Neuronal stem cell (in vitro differentiated cells): ENCODE measurements around the gene NLRC3.

ENCODE experiments used
- DNase-seq: peaks from one replicate; pipeline ENCODE4 v3.0.0-alpha.2; 2013; ENCODE audit warnings: low spot score
- H2AFZ ChIP-seq: one replicate; pipeline ENCODE4 v1.6.1; 2013; ENCODE audit warnings: mild to moderate bottlenecking, low read length, inconsistent platforms
- H2AK5ac ChIP-seq: 2 replicates; pipeline ENCODE4 v1.6.1; 2013; ENCODE audit warnings: low read depth, mild to moderate bottlenecking, inconsistent platforms, low read length, moderate library complexity, mixed read lengths
- H2BK120ac ChIP-seq: 2 replicates; pipeline ENCODE4 v1.6.1; 2013; ENCODE audit warnings: low read depth, mild to moderate bottlenecking, inconsistent platforms, low read length, moderate library complexity, mixed read lengths
- H2BK12ac ChIP-seq: one replicate; pipeline ENCODE4 v1.6.1; 2013; ENCODE audit warnings: low read length, inconsistent platforms
- H2BK15ac ChIP-seq: 2 replicates; pipeline ENCODE4 v1.6.1; 2013; ENCODE audit warnings: mild to moderate bottlenecking, low read length, inconsistent platforms, mixed read lengths
- H2BK5ac ChIP-seq: one replicate; pipeline ENCODE4 v1.6.1; 2013; ENCODE audit warnings: inconsistent platforms, mild to moderate bottlenecking, low read length, moderate library complexity
- H3K14ac ChIP-seq: one replicate; pipeline ENCODE4 v1.6.1; 2013; ENCODE audit warnings: low read length, inconsistent platforms
- H3K18ac ChIP-seq: 2 replicates; pipeline ENCODE4 v1.6.1; 2013; ENCODE audit warnings: low read length, inconsistent platforms
- H3K23ac ChIP-seq: 2 replicates; pipeline ENCODE4 v1.6.1; 2013; ENCODE audit warnings: low read depth, mild to moderate bottlenecking, mixed read lengths, low read length, inconsistent platforms; ENCODE audit not compliant: poor library complexity
- H3K27ac ChIP-seq: replicated peaks from 3 replicates; pipeline ENCODE4 v1.5.1; 2013; ENCODE audit warnings: low read length, inconsistent platforms
- H3K27me3 ChIP-seq, 3 experiments: 2 replicates each; pipeline ENCODE4 v1.6.1; 2013; ENCODE audit warnings: low read length in 3 of 3, mild to moderate bottlenecking in 2 of 3, inconsistent platforms in 1 of 3, low read depth in 1 of 3, mixed read lengths in 1 of 3, moderate library complexity in 1 of 3; ENCODE audit not compliant: control insufficient read depth in 3 of 3, insufficient read depth in 3 of 3
- H3K36me3 ChIP-seq, 2 donors: replicated peaks in 1 of 2; 2 replicates each; pipeline ENCODE4 v1.6.1; 2013; ENCODE audit warnings: low read length in 2 of 2; ENCODE audit not compliant: control insufficient read depth in 2 of 2, insufficient read depth in 2 of 2
- H3K4ac ChIP-seq: 2 replicates; pipeline ENCODE4 v1.6.1; 2013; ENCODE audit warnings: inconsistent platforms, mild to moderate bottlenecking, low read length, moderate library complexity
- H3K4me1 ChIP-seq, 2 donors: 1 replicate in 1 of 2; 2 replicates in 1 of 2; pipeline ENCODE4 v1.6.1; 2013; ENCODE audit warnings: low read length in 2 of 2, low read depth in 1 of 2; ENCODE audit not compliant: control insufficient read depth in 2 of 2, insufficient read depth in 1 of 2
- H3K4me2 ChIP-seq: one replicate; pipeline ENCODE4 v1.6.1; 2013; ENCODE audit warnings: mild to moderate bottlenecking, low read length, inconsistent platforms; ENCODE audit not compliant: insufficient read depth, poor library complexity, severe bottlenecking
- H3K4me3 ChIP-seq, 2 donors: 2 replicates each; pipeline ENCODE4 v1.5.1; 2013; ENCODE audit warnings: low read length in 2 of 2, mild to moderate bottlenecking in 2 of 2, inconsistent platforms in 1 of 2, moderate library complexity in 1 of 2
- H3K79me1 ChIP-seq: one replicate; pipeline ENCODE4 v1.6.1; 2013; ENCODE audit warnings: low read depth, mild to moderate bottlenecking, inconsistent platforms, low read length, moderate library complexity
- H3K9ac ChIP-seq: one replicate; pipeline ENCODE4 v1.6.1; 2013; ENCODE audit warnings: mild to moderate bottlenecking, low read depth, low read length, inconsistent platforms; ENCODE audit not compliant: poor library complexity
- H3K9me3 ChIP-seq, 2 donors: replicated peaks in 1 of 2; 2 replicates each; pipeline versions ENCODE3 to v1.6.1; 2013; ENCODE audit warnings: low read length in 2 of 2, mild to moderate bottlenecking in 2 of 2, inconsistent platforms in 1 of 2, low read depth in 1 of 2, mixed read lengths in 1 of 2, moderate library complexity in 1 of 2; ENCODE audit not compliant: control insufficient read depth in 2 of 2, insufficient read depth in 1 of 2
- H4K8ac ChIP-seq: one replicate; pipeline ENCODE4 v1.6.1; 2013; ENCODE audit warnings: low read depth, mild to moderate bottlenecking, inconsistent platforms, low read length, moderate library complexity
- H4K91ac ChIP-seq: one replicate; pipeline ENCODE4 v1.6.1; 2013; ENCODE audit warnings: low read length, low read depth, mild to moderate bottlenecking, inconsistent platforms; ENCODE audit not compliant: poor library complexity
- WGBS, 2 donors: extraction: QIAGEN DNeasy Blood & Tissue Kit; methylation state at CpG; one replicate each; pipeline ENCODE4 v1.1.7; 2013; ENCODE audit warnings: missing lambda C conversion rate in 2 of 2, mixed read lengths in 1 of 2; ENCODE audit not compliant: insufficient read length in 2 of 2, insufficient replicate concordance in 1 of 2; ENCODE audit errors: extremely low coverage in 2 of 2; 5-methylcytosine and 5-hydroxymethylcytosine counted together

The NLRC3 gene

GRCh38 chr16:3597676-3598075, 20.5 kb upstream of the NLRC3 start:
- Histone ChIP-seq H3K9me3 (peaks cover 21 to 29% of the 10 kb centered on the region in 2 donors), H2AK5ac (no peak overlapping the region), H3K36me3 (peaks cover 50 to 67% of the 10 kb centered on the region in 2 donors), H4K91ac (no peak overlapping the region), H4K8ac (no peak overlapping the region), H3K4me2 (no peak overlapping the region), H3K18ac (no peak overlapping the region), H3K9ac (no peak overlapping the region), H3K79me1 (no peaks in the 10 kb centered on the region), H3K4ac (no peak overlapping the region), H3K4me1 (no peaks in the 10 kb centered on the region), H2AFZ (no peak overlapping the region), H2BK15ac (no peak overlapping the region), H3K27ac (no peak overlapping the region), H2BK5ac (peak overlapping the region; percentile 29), H3K27me3 (no peaks in the 10 kb centered on the region), H3K14ac (no peak overlapping the region), H2BK120ac (no peak overlapping the region), H3K4me3 (peak overlapping the region in 1 of 2 donors; percentile 25), H2BK12ac (no peak overlapping the region), H3K23ac (no peak overlapping the region)
- DNase-seq, result no peak
- WGBS, 2 donors, result no CpG with 5 or more reads among the region's 17 CpGs

- H4K8ac ChIP-seq, result no peak overlapping the region
- no peak overlapping the region for H3K9ac ChIP-seq
- no peaks in the 10 kb centered on the region for H3K4me1 ChIP-seq
- no peak overlapping the region for H3K18ac ChIP-seq
- no peak overlapping the region for H3K4me2 ChIP-seq
- peak overlapping the region; percentile 88 for H2BK12ac ChIP-seq
- no peak overlapping the region for H2BK120ac ChIP-seq
- H3K36me3 ChIP-seq, result peaks cover 46 to 67% of the 10 kb centered on the region in 2 donors
- H2AFZ ChIP-seq, result no peak overlapping the region
- H3K27ac ChIP-seq, result no peak overlapping the region
- no peaks in the 10 kb centered on the region for H3K79me1 ChIP-seq
- H2AK5ac ChIP-seq, result no peak overlapping the region
- no peak overlapping the region for H3K14ac ChIP-seq
- WGBS, 2 donors, result no CpG with 5 or more reads among the region's 10 CpGs
- H3K4ac ChIP-seq, result no peak overlapping the region
- H2BK15ac ChIP-seq, result no peak overlapping the region
- H3K23ac ChIP-seq, result no peak overlapping the region
- no peak overlapping the region for H3K4me3 ChIP-seq
- peaks cover 21 to 29% of the 10 kb centered on the region in 2 donors for H3K9me3 ChIP-seq
- H4K91ac ChIP-seq, result no peak overlapping the region
- H2BK5ac ChIP-seq, result peak overlapping the region; percentile 29
- H3K27me3 ChIP-seq, result no peaks in the 10 kb centered on the region
- no peak for DNase-seq
These were observed 20.0 kb upstream of the NLRC3 start for GRCh38 chr16:3597226-3597625.

- no peak for DNase-seq
- Histone ChIP-seq H3K14ac (no peak overlapping the region), H3K36me3 (peaks cover 37 to 67% of the 10 kb centered on the region in 2 donors), H3K9ac (no peak overlapping the region), H2BK12ac (no peak overlapping the region), H2BK15ac (no peak overlapping the region), H2AK5ac (no peak overlapping the region), H4K91ac (no peak overlapping the region), H3K4me2 (no peak overlapping the region), H3K4me1 (no peaks in the 10 kb centered on the region), H3K9me3 (peaks cover 17 to 26% of the 10 kb centered on the region in 2 donors), H3K4ac (no peak overlapping the region), H3K79me1 (no peaks in the 10 kb centered on the region), H3K23ac (no peak overlapping the region), H3K27ac (no peak overlapping the region), H4K8ac (no peak overlapping the region), H3K4me3 (no peak overlapping the region), H3K18ac (no peak overlapping the region), H2AFZ (no peak overlapping the region), H2BK120ac (no peak overlapping the region), H2BK5ac (no peak overlapping the region), H3K27me3 (no peaks in the 10 kb centered on the region)
- no CpG with 5 or more reads among the region's 27 CpGs for WGBS, 2 donors
These were observed 19.1 kb upstream of the NLRC3 start for GRCh38 chr16:3596101-3596861.

- Histone ChIP-seq H4K8ac (no peak overlapping the region), H3K4me2 (no peak overlapping the region), H2BK120ac (no peak overlapping the region), H3K23ac (peak overlapping the region; percentile 31), H3K27ac (no peak overlapping the region), H3K79me1 (no peaks in the 10 kb centered on the region), H3K18ac (no peak overlapping the region), H3K9ac (no peak overlapping the region), H3K27me3 (no peaks in the 10 kb centered on the region), H4K91ac (no peak overlapping the region), H3K36me3 (peaks cover 30 to 67% of the 10 kb centered on the region in 2 donors), H3K4me1 (no peaks in the 10 kb centered on the region), H2BK5ac (no peak overlapping the region), H2BK12ac (no peak overlapping the region), H2BK15ac (no peak overlapping the region), H2AFZ (no peak overlapping the region), H3K14ac (no peak overlapping the region), H2AK5ac (no peak overlapping the region), H3K4ac (no peak overlapping the region), H3K4me3 (no peak overlapping the region), H3K9me3 (peaks cover 12 to 19% of the 10 kb centered on the region in 2 donors)
- DNase-seq, result no peak
- no CpG with 5 or more reads among the region's 19 CpGs for WGBS, 2 donors
These were observed 18.4 kb upstream of the NLRC3 start for GRCh38 chr16:3595521-3596021.
